ENCODE data around the gene CCDC89.

- TF ChIP-seq ZNF114 (CRISPR knock-in tag; IDR thresholded peaks at IDR 0.05) = no peak
- TF ChIP-seq CTCF (conservative IDR thresholded peaks at IDR 0.05; ENCODE audit: low read depth in 2 of 2) = no peak
- no peak for TF ChIP-seq POLR2AphosphoS5 (IDR thresholded peaks at IDR 0.05; ENCODE audit: low read depth)
- no peak for TF ChIP-seq EZH2 (IDR thresholded peaks at IDR 0.05; ENCODE audit: low read depth, unreplicated experiment)
- TF ChIP-seq REST (IDR thresholded peaks at IDR 0.05; ENCODE audit: unreplicated experiment) = no peak
- no peak for TF ChIP-seq JUNB (IDR thresholded peaks at IDR 0.05; ENCODE audit: unreplicated experiment)
- no peak for TF ChIP-seq EZH2phosphoT487 (IDR thresholded peaks at IDR 0.05; ENCODE audit: unreplicated experiment)
- TF ChIP-seq ETS1 (IDR thresholded peaks at IDR 0.05) = no peak
- no peak for TF ChIP-seq NANOG (IDR thresholded peaks at IDR 0.05; ENCODE audit: borderline replicate concordance)
- no peak for TF ChIP-seq CREB1 (CRISPR knock-in tag; IDR thresholded peaks at IDR 0.05; ENCODE audit: low read depth)
- no peak for TF ChIP-seq STAT1 (IDR thresholded peaks at IDR 0.05; ENCODE audit: unreplicated experiment)
Measured at GRCh38 chr11:85666687-85667086, 19.3 kb downstream of the CCDC89 start.

All from GM23338 (cell line).